HEK293 (cell line): ENCODE data around the gene WDR91.

ENCODE experiments used
- CTCF ChIP-seq: fragments of 450-650 bp; formaldehyde crosslinking; IDR thresholded peaks from 2 replicates; pipeline ENCODE4 v1.5.1; 2016; ENCODE audit warnings: missing biosample characterization, missing genetic modification characterization
- ZNF488 ChIP-seq: fragments of 450-650 bp; formaldehyde crosslinking; IDR thresholded peaks from 2 replicates; pipeline ENCODE4 v1.5.1; 2016; ENCODE audit warnings: missing biosample characterization, missing genetic modification characterization
- ZNF510 ChIP-seq: fragments of 450-650 bp; formaldehyde crosslinking; IDR thresholded peaks from 2 replicates; pipeline ENCODE4 v1.5.1; 2018; ENCODE audit warnings: mild to moderate bottlenecking, missing genetic modification characterization, missing biosample characterization; ENCODE audit not compliant: insufficient replicate concordance
- ZNF692 ChIP-seq: fragments of 450-650 bp; formaldehyde crosslinking; IDR thresholded peaks from 2 replicates; pipeline ENCODE4 v1.5.1; 2016; ENCODE audit warnings: missing biosample characterization, missing genetic modification characterization

GRCh38 chr7:135177028-135177696 is 34.2 kb downstream of the WDR91 start:
- no peak for TF ChIP-seq ZNF488 (tag by site-specific recombination)
- no peak for TF ChIP-seq ZNF692
- no peak for TF ChIP-seq CTCF
- no peak for TF ChIP-seq ZNF510
